GM19043 (cell line): ENCODE measurements around the gene FOXD4L6.
"Not testable (repeated sequence)": the region's sequence is repeated elsewhere in the genome, so short reads cannot be mapped to it uniquely, and the experiment has no call there.

Experiments
- ATAC-seq: cut with Tn5 transposase; IDR thresholded peaks from one replicate; pipeline ENCODE4 v1.9.1; 2021; ENCODE audit warnings: low read depth; ENCODE audit not compliant: unreplicated experiment

FOXD4L6 gene

DNA sequence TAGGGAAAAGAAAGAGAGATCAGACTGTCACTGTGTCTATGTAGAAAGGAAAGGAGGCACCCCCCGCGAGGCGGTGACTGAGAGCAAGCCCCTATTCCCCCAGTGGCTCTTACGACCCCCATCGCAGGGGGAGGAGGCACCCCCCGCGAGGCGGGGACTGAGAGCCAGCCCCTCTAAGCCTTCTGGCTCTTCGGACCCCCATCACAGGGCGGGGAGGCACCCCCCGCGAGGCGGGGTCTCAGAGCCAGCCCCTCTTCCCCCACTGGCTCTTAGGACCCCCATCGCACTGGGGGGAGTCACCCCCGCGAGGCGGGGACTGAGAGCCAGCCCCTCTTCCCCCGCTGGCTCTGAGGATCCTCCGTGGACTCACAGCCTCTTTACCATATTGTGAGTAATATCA lies 23.9 kb downstream of the FOXD4L6 start:
- ATAC-seq = not testable (repeated sequence)

DNA sequence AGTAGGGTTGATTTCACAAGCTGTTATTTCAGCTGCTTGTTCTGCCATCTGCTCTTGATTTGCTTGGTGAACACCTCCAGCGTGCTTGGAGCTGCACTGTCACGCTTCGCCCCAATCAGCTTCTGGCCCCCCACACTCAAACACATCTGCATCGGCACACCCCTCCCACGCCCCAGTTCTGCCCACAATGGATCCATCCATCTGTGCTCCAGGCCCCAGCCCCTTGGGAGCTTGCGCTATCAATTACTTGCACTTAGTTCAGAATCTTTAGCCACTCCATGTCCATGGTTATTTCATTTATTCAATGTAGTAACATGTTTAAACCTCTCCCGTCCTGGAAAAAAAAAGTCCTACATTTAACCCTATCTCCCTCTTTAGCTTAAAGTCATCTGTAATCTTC lies 28.0 kb downstream of the FOXD4L6 start:
- not testable (repeated sequence) for ATAC-seq

GRCh38 chr9:41098759-41099158 lies 29.7 kb downstream of the FOXD4L6 start:
- ATAC-seq = not testable (repeated sequence)

- ATAC-seq = not testable (repeated sequence)
These were observed 33.4 kb downstream of the FOXD4L6 start for GRCh38 chr9:41095060-41095459.

- not testable (repeated sequence) for ATAC-seq
These were observed 34.3 kb downstream of the FOXD4L6 start for GRCh38 chr9:41094010-41094773.

DNA sequence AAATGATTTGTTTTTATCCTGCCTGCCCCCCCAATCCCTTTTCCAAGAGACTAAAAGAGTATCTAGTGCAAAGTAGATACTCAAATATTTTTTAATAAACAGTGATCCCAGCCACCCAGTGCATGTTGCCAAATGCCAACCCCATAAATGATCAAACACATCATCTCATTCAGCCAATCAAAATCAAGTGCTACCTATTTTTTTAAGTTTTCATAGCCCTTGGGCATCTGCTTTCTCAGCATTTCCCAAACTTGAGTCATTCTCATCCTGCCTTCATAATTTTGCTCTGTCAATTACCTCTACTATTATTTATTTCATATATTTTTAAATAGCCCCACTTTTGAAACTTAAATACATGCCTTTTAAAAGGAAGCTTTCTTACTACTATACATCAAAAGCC lies 37.6 kb downstream of the FOXD4L6 start:
- not testable (repeated sequence) for ATAC-seq

GRCh38 chr9:41090386-41090785 lies 38.1 kb downstream of the FOXD4L6 start:
- ATAC-seq = not testable (repeated sequence)

- ATAC-seq = peak; percentile 77
These were observed 39.9 kb downstream of the FOXD4L6 start for GRCh38 chr9:41088450-41089059.

DNA sequence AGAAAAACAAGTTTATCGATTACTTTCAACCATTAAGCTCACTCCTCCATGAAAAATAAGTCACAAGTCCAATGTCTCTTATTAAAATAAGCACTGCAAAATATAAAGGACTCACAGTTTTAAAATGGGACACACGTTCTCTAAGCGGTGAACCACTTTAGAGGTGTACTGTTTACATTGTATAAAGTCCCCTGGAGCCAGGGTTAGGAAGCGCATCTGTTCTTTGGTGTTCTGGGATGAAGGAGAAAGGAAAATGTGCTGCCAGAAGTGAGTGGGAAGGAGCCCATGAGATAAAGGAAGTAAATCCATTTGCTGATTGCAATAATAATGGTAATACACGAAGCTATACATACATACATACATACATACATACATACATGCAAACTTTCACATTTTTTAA lies 40.6 kb downstream of the FOXD4L6 start:
- not testable (repeated sequence) for ATAC-seq

DNA sequence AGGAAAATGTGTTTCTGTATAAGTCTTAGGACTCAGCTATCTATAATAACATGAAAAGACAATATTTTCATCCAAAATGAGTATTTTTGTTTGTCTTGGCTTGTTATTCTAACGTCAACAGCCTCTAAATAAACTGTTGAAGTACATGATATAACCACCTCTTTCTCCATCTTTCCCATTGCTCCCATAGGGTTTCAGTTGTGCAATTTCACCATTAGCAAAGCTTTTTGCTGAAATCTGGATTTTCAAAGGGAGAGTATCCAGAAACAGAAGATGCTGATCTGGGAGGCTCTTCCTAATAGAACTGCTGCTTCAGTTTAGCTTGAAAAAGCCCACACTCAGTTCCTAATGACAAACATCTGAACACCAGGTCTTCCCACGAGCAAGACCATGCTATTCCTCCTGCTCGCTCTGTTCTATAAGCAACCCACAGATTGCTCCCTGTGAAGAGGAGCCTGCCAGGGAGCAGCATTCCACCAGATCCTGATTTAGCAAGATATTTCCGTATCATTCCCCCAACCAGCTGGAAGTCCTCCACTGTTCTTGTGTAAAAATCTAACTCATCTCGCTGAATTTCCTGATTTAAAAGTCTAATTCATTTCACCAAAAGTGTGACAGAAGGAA lies 41.2 kb downstream of the FOXD4L6 start:
- ATAC-seq = not testable (repeated sequence)

DNA sequence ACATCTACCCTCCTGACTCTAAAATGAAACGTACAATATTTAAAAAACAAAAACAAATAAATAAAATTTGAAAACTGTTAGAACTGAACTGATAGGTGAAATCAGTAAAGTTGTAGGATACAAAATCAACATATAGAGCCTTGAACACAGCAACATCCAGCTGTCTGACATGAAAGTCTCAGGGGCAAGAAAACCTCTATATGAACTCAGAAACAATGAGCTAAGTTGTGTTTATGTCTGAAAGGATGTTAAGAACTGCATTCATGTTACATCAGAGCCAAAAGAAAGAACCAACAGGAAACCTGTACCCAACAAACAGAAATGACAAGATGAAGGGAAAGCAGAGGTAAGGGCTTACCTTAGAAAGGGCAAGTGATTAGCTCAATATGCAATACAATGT lies 41.8 kb downstream of the FOXD4L6 start:
- not testable (repeated sequence) for ATAC-seq

DNA sequence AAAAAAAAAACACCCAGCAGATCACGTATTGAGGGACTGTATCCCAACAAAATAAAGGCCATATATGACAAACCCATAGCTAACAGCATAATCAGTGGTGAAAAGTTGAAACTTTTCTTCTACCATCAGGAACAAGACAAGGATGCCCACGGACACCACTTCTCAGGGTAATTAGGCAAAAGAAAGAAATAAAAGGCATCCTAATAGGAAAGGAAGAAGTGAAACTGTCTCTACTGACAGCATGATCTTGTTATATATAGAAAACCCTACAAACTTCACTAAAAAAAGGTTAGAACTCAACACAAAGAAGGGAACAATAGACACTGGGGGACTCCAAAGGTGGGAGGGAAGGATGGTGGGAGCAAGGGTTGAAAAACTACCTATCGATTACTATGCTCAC lies 42.3 kb downstream of the FOXD4L6 start:
- not testable (repeated sequence) for ATAC-seq

DNA sequence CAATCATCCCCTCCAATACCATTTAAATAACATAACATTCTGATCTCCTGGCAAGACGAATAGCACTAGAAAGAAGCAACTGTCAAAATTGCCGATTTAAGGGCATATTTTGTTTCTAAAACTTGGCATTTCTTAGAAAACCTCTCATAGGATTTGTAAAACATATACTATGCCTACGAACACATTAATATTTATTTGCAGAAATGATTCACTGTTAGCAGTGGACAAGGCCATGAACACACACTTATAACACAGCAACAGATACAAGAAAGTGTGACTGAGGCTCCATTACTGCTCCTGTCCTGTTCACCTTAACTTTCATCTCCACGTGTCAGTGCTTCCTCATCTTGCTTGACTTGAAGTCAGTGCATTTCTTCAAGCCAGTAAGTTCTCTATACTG lies 46.1 kb downstream of the FOXD4L6 start:
- ATAC-seq = not testable (repeated sequence)

DNA sequence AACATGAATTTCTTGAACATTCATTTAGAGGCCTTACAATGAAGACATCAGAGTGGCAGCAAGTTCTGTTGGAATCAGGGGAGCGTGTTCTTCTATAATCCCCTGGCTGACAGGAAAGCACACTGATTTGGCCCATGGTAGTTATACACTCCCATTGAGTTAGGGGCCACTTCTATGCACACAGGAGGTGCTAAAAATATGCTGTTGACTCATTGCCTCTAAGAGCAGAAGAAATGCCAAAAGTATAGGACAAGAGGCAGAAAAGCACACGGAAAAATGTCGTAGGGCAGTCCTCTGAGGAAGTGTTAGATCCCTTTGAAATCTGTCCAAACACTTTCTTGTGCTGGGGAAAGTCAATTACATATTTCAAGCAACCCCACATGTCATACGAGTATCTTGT lies 49.0 kb downstream of the FOXD4L6 start:
- not testable (repeated sequence) for ATAC-seq

GRCh38 chr9:41077586-41077985 lies 50.9 kb downstream of the FOXD4L6 start:
- not testable (repeated sequence) for ATAC-seq
